IMR-90 (cell line): Measurements from ENCODE around the gene KCTD3. TPM values are rescaled to one million over a fixed set of nuclear protein-coding genes. Genes with fewer than 3 reads are reported as not detected.

Experiments
- ATAC-seq: fragments of 200-7000 bp; cut with Tn5 transposase; 2 replicates; pipeline ENCODE4 v1.9.1; 2020; ENCODE audit warnings: low read depth, mild to moderate bottlenecking, moderate library complexity
- BruUV-seq: library from RNA; stranded (reverse); fragments of 400-500 nt; replicated peaks from 2 replicates; lab custom pipeline; 2021; lab: Mats Ljungman, UMichigan
- CTCF ChIA-PET: fragments of 300-600 bp; formaldehyde crosslinking; extraction: SDS; loops from one replicate; lab custom pipeline; 2021; ENCODE audit warnings: antibody characterized with exemption; lab: Yijun Ruan, JAX
- POLR2A ChIA-PET: fragments of 300-600 bp; sonication (Branson Sonifier 250); formaldehyde crosslinking; loops from one replicate; lab custom pipeline; 2022; ENCODE audit warnings: antibody characterized with exemption; ENCODE audit not compliant: unreplicated experiment; lab: Charles Lee
- DNase-seq: peaks from one replicate; pipeline ENCODE4 v3.0.0; 2013
- H2AFZ ChIP-seq: replicated peaks from 2 replicates; pipeline ENCODE3; 2013; ENCODE audit warnings: low read length, mild to moderate bottlenecking; ENCODE audit not compliant: poor library complexity
- H2AK5ac ChIP-seq: 2 replicates; pipeline ENCODE4 v1.6.1; 2013; ENCODE audit warnings: low read depth, low read length, inconsistent platforms
- H2AK9ac ChIP-seq: replicated peaks from 2 replicates; pipeline ENCODE3; 2013; ENCODE audit warnings: mild to moderate bottlenecking, low read depth, low read length, moderate library complexity; ENCODE audit not compliant: poor library complexity
- H2BK120ac ChIP-seq: 2 replicates; pipeline ENCODE4 v1.6.1; 2013; ENCODE audit warnings: low read depth, low read length, inconsistent platforms
- H2BK15ac ChIP-seq: 3 replicates; pipeline ENCODE4 v1.6.1; 2013; ENCODE audit warnings: low read depth, low read length, inconsistent platforms
- H2BK20ac ChIP-seq: 2 replicates; pipeline ENCODE4 v1.6.1; 2013; ENCODE audit warnings: low read depth, mild to moderate bottlenecking, inconsistent platforms, low read length, moderate library complexity
- H2BK5ac ChIP-seq: 2 replicates; pipeline ENCODE4 v1.6.1; 2013; ENCODE audit warnings: mild to moderate bottlenecking, low read depth, low read length, inconsistent platforms; ENCODE audit not compliant: poor library complexity, severe bottlenecking
- H3K14ac ChIP-seq: replicated peaks from 2 replicates; pipeline ENCODE4 v1.6.1; 2013; ENCODE audit warnings: low read depth, low read length, inconsistent platforms
- H3K18ac ChIP-seq: 2 replicates; pipeline ENCODE4 v1.6.1; 2013; ENCODE audit warnings: low read depth, low read length, control low read depth
- H3K23ac ChIP-seq: 2 replicates; pipeline ENCODE4 v1.6.1; 2013; ENCODE audit warnings: low read depth, low read length, inconsistent platforms
- H3K27ac ChIP-seq: 2 replicates; pipeline ENCODE4 v1.5.1; 2013; ENCODE audit warnings: mild to moderate bottlenecking, control low read depth, low read length; ENCODE audit not compliant: insufficient read depth
- H3K27me3 ChIP-seq: 2 replicates; pipeline ENCODE4 v1.6.1; 2013; ENCODE audit warnings: low read length; ENCODE audit not compliant: control insufficient read depth, insufficient read depth
- H3K36me3 ChIP-seq: 2 replicates; pipeline ENCODE4 v1.6.1; 2013; ENCODE audit warnings: low read length, mixed read lengths; ENCODE audit not compliant: control insufficient read depth, insufficient read depth
- H3K4ac ChIP-seq: 2 replicates; pipeline ENCODE4 v1.6.1; 2013; ENCODE audit warnings: low read depth, low read length, inconsistent platforms
- H3K4me1 ChIP-seq: 2 replicates; pipeline ENCODE4 v1.6.1; 2013; ENCODE audit warnings: low read length, mixed read lengths; ENCODE audit not compliant: control insufficient read depth, insufficient read depth
- H3K4me2 ChIP-seq: 2 replicates; pipeline ENCODE4 v1.6.1; 2013; ENCODE audit warnings: low read depth, mild to moderate bottlenecking, control low read depth, low read length, moderate library complexity
- H3K4me3 ChIP-seq: 2 replicates; pipeline ENCODE4 v1.5.1; 2013; ENCODE audit warnings: low read depth, mild to moderate bottlenecking, control low read depth, low read length, moderate library complexity; ENCODE audit not compliant: insufficient read depth
- H3K56ac ChIP-seq: 2 replicates; pipeline ENCODE4 v1.6.1; 2013; ENCODE audit warnings: low read length, inconsistent platforms; ENCODE audit not compliant: insufficient read depth; ENCODE audit errors: extremely low read depth
- H3K79me1 ChIP-seq, 2 experiments: 2 replicates each; pipeline ENCODE4 v1.6.1; 2013; ENCODE audit warnings: low read length in 2 of 2, inconsistent platforms in 1 of 2, low read depth in 1 of 2
- H3K9ac ChIP-seq: 2 replicates; pipeline ENCODE4 v1.6.1; 2013; ENCODE audit warnings: low read depth, low read length, control low read depth
- H3K9me1 ChIP-seq: 2 replicates; pipeline ENCODE4 v1.6.1; 2013; ENCODE audit warnings: low read length, inconsistent platforms; ENCODE audit not compliant: insufficient read depth
- H3K9me3 ChIP-seq: 2 replicates; pipeline ENCODE4 v1.6.1; 2013; ENCODE audit warnings: low read length; ENCODE audit not compliant: control insufficient read depth, insufficient read depth
- H4K20me1 ChIP-seq: 2 replicates; pipeline ENCODE4 v1.6.1; 2013; ENCODE audit warnings: low read length, inconsistent platforms; ENCODE audit not compliant: insufficient read depth
- H4K5ac ChIP-seq: 2 replicates; pipeline ENCODE4 v1.6.1; 2013; ENCODE audit warnings: mild to moderate bottlenecking, low read depth, low read length, control low read depth
- H4K8ac ChIP-seq, 2 experiments: 2 replicates each; pipeline ENCODE4 v1.6.1; 2013; ENCODE audit warnings: low read depth in 2 of 2, low read length in 2 of 2, control low read depth in 1 of 2, inconsistent platforms in 1 of 2
- H4K91ac ChIP-seq: 2 replicates; pipeline ENCODE4 v1.6.1; 2013; ENCODE audit warnings: low read depth, low read length, inconsistent platforms; ENCODE audit not compliant: insufficient read depth
- CTCF ChIP-seq: conservative IDR thresholded peaks from 2 replicates; pipeline ENCODE4 v1.5.1; 2012; ENCODE audit warnings: mild to moderate bottlenecking, low read depth, low read length, improper control_type of control experiment
- NFE2L2 ChIP-seq: fragments of 150-350 bp; IDR thresholded peaks from 2 replicates; pipeline ENCODE4 v1.6.1; 2016; ENCODE audit warnings: low read depth, mild to moderate bottlenecking, low read length
- RAD21 ChIP-seq: IDR thresholded peaks from 2 replicates; pipeline ENCODE4 v1.6.1; 2012; ENCODE audit warnings: low read length, improper control_type of control experiment
- WGBS, 2 experiments: methylation state at CpG; one replicate each; pipeline versions ENCODE4 v1.1.5 to v1.1.7; 2013; ENCODE audit warnings: missing lambda C conversion rate in 2 of 2; ENCODE audit not compliant: insufficient read length in 1 of 2; ENCODE audit errors: extremely low coverage in 2 of 2; 5-methylcytosine and 5-hydroxymethylcytosine counted together
- dilution Hi-C: fragments of 300-500 bp; cut with HindIII; formaldehyde crosslinking; loops from one replicate; pipeline ENCODE4 v1.14.3; 2018; ENCODE audit warnings: low sequenced_read_pairs; ENCODE audit not compliant: unreplicated experiment
- in situ Hi-C: fragments of 300-500 bp; cut with MboI; formaldehyde crosslinking; loops from 3 replicates; pipeline ENCODE4 v1.14.3; 2019; ENCODE audit warnings: low sequenced_read_pairs, inconsistent platforms, mixed read lengths
- intact Hi-C: fragments of 100-400 bp; cut with micrococcal nuclease; formaldehyde crosslinking; loops from 2 replicates; pipeline ENCODE4 v1.10.0; 2022
- polyA plus RNA-seq, 3 experiments: library from polyadenylated mRNA; depleted of rRNA; stranded (reverse); fragments of >200 nt; gene quantifications; 2 replicates each; pipeline ENCODE4 v1.2.3, GENCODE V29; 2012; ENCODE audit warnings: low replicate concordance in 1 of 3
- total RNA-seq: library from RNA; depleted of rRNA; stranded (reverse); fragments of >200 nt; gene quantifications from 2 replicates; pipeline ENCODE4 v1.2.3, GENCODE V29; 2012

Gene KCTD3
- total and polyA plus RNA-seq, 2 of the 4 experiments (the other 2 are of a cell fraction) = 43.6 to 49.5 TPM

- Histone ChIP-seq H3K18ac (no peak overlapping the region), H3K27me3 (no peaks in the 10 kb centered on the region), H4K8ac (no peak overlapping the region), H3K9me3 (no peaks in the 10 kb centered on the region), H3K4me3 (no peak overlapping the region), H3K14ac (no peak overlapping the region), H2AK5ac (no peak overlapping the region), H3K9me1 (no peaks in the 10 kb centered on the region), H2BK5ac (no peak overlapping the region), H2BK20ac (no peak overlapping the region), H3K36me3 (no peaks in the 10 kb centered on the region), H2AK9ac (no peak overlapping the region), H2BK120ac (no peak overlapping the region), H3K4me2 (no peak overlapping the region), H4K5ac (no peak overlapping the region), H3K9ac (no peak overlapping the region), H3K27ac (no peak overlapping the region), H2AFZ (no peak overlapping the region), H4K20me1 (no peaks in the 10 kb centered on the region), H3K4ac (no peak overlapping the region), H3K56ac (no peak overlapping the region), H4K91ac (no peak overlapping the region), H2BK15ac (no peak overlapping the region), H3K79me1 (no peaks in the 10 kb centered on the region), H3K4me1 (peaks cover 2% of the 10 kb centered on the region; the same call in 1 of the 2 replicates), H3K23ac (no peak overlapping the region)
- CTCF ChIA-PET = no interaction called here
- in situ Hi-C loops (no loop called here), dilution Hi-C loops (no loop called here), intact Hi-C loops (no loop called here)
- POLR2A ChIA-PET = no interaction called here
- no peak for TF ChIP-seq RAD21
- TF ChIP-seq CTCF = no peak
- TF ChIP-seq NFE2L2 = no peak
- no TSS peak for BruUV-seq
- 60% methylated on average over 1 of the region's 1 CpG; no CpG with 5 or more reads in 1 of the 2 experiments for WGBS, 2 experiments
- ATAC-seq (no peak), DNase-seq (no peak)
These were observed 85.3 kb downstream of the KCTD3 start for GRCh38 chr1:215652371-215652770.
